HG02610 (cell line): ENCODE measurements around the gene EEF1A1.
"Not testable (repeated sequence)": the region's sequence is repeated elsewhere in the genome, so short reads cannot be mapped to it uniquely, and the experiment has no call there.

ENCODE experiments used
- ATAC-seq: cut with Tn5 transposase; IDR thresholded peaks from one replicate; pipeline ENCODE4 v1.9.1; 2021; ENCODE audit warnings: mild to moderate bottlenecking, moderate library complexity; ENCODE audit not compliant: unreplicated experiment

Gene EEF1A1

DNA sequence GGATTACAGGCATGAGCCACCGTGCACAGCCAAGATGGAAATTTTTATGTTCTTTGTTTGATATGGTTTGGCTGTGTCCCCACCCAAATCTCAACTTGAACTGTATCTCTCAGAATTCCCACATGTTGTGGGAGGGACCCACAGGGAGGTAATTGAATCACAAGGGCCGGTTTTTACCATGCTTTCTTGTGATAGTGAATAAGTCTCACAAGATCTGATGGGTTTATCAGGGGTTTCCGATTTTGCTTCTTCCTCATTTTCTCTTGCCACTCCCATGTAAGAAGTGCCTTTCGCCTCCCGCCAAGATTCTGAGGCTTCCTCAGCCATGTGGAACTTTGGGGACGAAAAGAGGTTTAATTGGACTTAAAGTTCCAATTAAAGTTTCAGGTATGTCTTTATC is 14.6 kb downstream of the EEF1A1 start:
- ATAC-seq, result no peak

GRCh38 chr6:73505705-73506104 is 15.1 kb downstream of the EEF1A1 start:
- ATAC-seq, result not testable (repeated sequence)

- no peak for ATAC-seq
These were observed 15.7 kb downstream of the EEF1A1 start for GRCh38 chr6:73505142-73505541.

- ATAC-seq, result no peak
These were observed 16.7 kb downstream of the EEF1A1 start for GRCh38 chr6:73504160-73504559.

GRCh38 chr6:73503027-73503772 is 17.6 kb downstream of the EEF1A1 start:
- ATAC-seq, result no peak

GRCh38 chr6:73497915-73498314 is 22.9 kb downstream of the EEF1A1 start:
- no peak for ATAC-seq

DNA sequence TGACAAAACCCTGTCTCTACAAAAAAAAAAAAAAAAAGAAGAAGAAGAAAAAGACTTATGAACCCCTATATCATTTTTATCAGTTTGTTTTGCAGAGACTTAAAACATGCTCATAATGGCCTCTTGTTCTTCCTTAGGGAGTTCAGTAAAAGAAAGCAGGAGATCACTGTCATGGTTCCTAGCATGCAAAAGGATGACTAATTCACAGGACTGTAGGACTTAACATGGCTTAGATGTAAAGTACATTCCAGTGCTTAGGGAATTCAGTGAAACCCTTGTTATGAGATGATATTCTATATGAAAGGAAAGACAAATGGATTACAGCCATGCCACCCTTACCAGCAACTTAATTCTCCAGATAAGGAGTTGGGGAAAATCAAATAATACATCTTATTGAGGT is 29.5 kb downstream of the EEF1A1 start:
- ATAC-seq, result no peak

DNA sequence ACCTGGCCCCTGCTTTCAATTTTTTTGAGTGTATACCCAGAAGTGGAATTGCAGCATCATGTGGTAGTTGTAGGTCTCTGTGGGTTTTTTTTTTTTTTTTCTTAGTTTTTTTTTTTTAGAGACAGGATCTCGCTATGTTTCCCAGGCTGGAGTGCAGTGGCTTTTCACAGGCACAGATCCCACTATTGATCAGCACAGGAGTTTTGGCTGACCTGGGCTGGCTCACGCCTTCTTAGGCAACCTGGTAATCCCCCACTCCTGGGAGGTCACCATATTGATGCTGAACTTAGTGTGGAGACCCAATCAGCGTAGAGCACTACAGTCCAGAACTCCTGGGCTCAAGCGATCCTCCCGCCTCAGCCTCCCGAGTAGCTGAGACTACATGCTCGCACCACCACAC is 33.4 kb downstream of the EEF1A1 start:
- ATAC-seq, result no peak

DNA sequence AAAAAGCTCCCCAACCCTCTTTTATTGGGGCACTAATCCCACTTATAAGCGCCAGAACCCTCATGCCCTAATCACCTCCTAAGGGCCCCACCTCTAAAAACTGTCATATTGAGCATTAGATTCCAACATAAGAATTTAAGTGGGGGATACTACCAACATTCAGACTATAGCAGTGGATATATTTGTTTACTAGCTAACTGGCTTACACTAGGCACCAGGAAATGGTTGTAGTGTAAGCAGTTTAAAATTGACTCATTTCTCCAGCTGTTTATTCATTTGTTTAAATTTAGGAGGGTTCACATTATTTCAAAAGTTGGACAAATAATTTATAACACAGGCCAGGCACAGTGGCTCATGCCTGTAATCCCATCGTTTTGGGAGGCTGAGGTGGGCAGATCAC is 36.4 kb downstream of the EEF1A1 start:
- no peak for ATAC-seq

- ATAC-seq, result no peak
These were observed 38.9 kb downstream of the EEF1A1 start for GRCh38 chr6:73481969-73482368.

GRCh38 chr6:73477407-73477806 is 43.4 kb downstream of the EEF1A1 start:
- no peak for ATAC-seq

DNA sequence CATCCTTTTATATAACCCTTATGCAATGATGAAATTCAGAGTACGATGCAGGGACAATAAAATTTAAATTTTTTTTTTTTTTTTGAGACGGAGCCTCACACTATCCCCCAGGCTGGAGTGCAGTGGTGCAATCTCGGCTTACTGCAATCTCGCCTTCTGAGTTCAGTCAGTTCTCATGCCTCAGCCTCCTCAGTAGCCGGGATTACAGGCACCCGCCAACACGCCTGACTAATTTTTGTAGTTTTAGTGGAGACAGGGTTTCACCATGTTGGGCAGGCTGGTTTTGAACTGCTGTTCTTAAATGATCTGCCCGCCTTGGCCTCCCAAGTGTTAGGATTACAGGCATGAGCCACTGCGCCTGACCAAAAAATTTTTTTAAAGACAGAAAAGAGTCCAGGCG is 44.1 kb downstream of the EEF1A1 start:
- ATAC-seq, result no peak

DNA sequence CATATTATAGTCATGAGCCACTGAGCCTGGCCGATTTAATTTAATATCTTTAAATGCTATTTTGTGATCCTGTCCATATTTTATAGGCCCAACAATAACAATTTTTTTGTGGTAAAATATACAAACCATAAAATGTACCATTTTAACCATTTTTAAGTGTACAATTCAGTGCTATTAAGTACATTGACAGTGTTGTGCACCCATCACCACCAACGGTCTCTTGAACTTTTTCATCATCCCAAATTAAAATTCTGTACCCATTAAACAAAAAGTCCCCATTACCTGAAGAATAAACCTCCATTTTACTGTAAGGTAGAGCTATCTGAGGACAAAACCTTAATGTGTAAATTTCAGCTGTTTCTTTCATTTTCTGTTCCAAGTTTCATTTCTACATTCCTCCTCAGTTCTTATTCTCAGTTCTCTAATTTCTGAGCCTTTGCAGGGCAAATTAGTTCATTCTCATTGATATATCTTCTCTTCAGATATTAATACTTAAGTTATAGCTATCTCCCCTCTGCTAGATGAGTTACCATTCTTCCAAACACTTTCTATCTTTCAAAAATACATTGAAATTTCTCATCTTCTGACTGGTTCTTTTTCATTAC is 49.0 kb downstream of the EEF1A1 start:
- peak; percentile 95 for ATAC-seq
